Upper lobe of right lung (tissue), 1 donor: ENCODE results near the gene FCHSD2. TPM values are rescaled to one million over a fixed set of nuclear protein-coding genes. Genes with fewer than 3 reads are reported as not detected.

Source experiments
- ATAC-seq: fragments of 200-7000 bp; cut with Tn5 transposase; one replicate; pipeline ENCODE4 v1.9.1; 2020; ENCODE audit warnings: mild to moderate bottlenecking, moderate library complexity
- DNase-seq: peaks from one replicate; pipeline ENCODE4 v3.0.0-alpha.2; 2020
- H3K27ac ChIP-seq: fragments of 200-600 bp; one replicate; pipeline ENCODE4 v1.8.0; 2022
- H3K27me3 ChIP-seq: fragments of 200-600 bp; one replicate; pipeline ENCODE4 v1.8.0; 2022; ENCODE audit warnings: mild to moderate bottlenecking
- H3K36me3 ChIP-seq: fragments of 200-600 bp; one replicate; pipeline ENCODE4 v1.8.0; 2022
- H3K4me1 ChIP-seq: fragments of 200-600 bp; one replicate; pipeline ENCODE4 v1.8.0; 2022
- H3K4me3 ChIP-seq: fragments of 200-600 bp; one replicate; pipeline ENCODE4 v1.8.0; 2022; ENCODE audit warnings: mild to moderate bottlenecking
- H3K9me3 ChIP-seq: fragments of 200-600 bp; one replicate; pipeline ENCODE4 v1.8.0; 2022
- CTCF ChIP-seq: fragments of 200-600 bp; IDR thresholded peaks from one replicate; pipeline ENCODE4 v1.8.0; 2022; ENCODE audit warnings: antibody characterized with exemption
- intact Hi-C: fragments of 100-400 bp; cut with DNase I; formaldehyde crosslinking; loops from one replicate; pipeline ENCODE4 v1.11.0; 2022
- total RNA-seq: library from RNA; stranded (reverse); fragmentation: NEBNext Ultra II Directional; extraction: Animal tissue kit (Norgen Biotek cat#: 25700); gene quantifications from one replicate; pipeline ENCODE4 v1.2.1, GENCODE V29; 2021
- donor health status: DM: no; HTN: yes; CAD: no; lungs with severe emphysema.

Gene FCHSD2
- total RNA-seq, 1 donor from 2014 or later, result 71.2 TPM

GRCh38 chr11:73047773-73048371 lies 94.2 kb downstream of the FCHSD2 start:
- Histone ChIP-seq H3K9me3 (no peaks in the 10 kb centered on the region), H3K27ac (peak overlapping the region; percentile 25), H3K4me3 (no peak overlapping the region), H3K36me3 (no peaks in the 10 kb centered on the region), H3K4me1 (peaks cover 16% of the 10 kb centered on the region), H3K27me3 (no peaks in the 10 kb centered on the region)
- intact Hi-C loops, result no loop called here
- TF ChIP-seq CTCF, result no peak
- ATAC-seq (peak; percentile 41), DNase-seq (no peak)

GRCh38 chr11:73040046-73040445 lies 102.1 kb downstream of the FCHSD2 start:
- Histone ChIP-seq H3K36me3 (no peaks in the 10 kb centered on the region), H3K27me3 (no peaks in the 10 kb centered on the region), H3K4me3 (no peak overlapping the region), H3K4me1 (no peaks in the 10 kb centered on the region), H3K9me3 (no peaks in the 10 kb centered on the region), H3K27ac (no peak overlapping the region)
- ATAC-seq (no peak), DNase-seq (no peak)
- intact Hi-C loops, result no loop called here
- TF ChIP-seq CTCF, result no peak

GRCh38 chr11:73034777-73035176 lies 107.3 kb downstream of the FCHSD2 start:
- H3K9me3 ChIP-seq, result no peaks in the 10 kb centered on the region
- H3K27me3 ChIP-seq, result no peaks in the 10 kb centered on the region
- DNase-seq, result no peak
- H3K4me3 ChIP-seq, result no peak overlapping the region
- H3K27ac ChIP-seq, result no peak overlapping the region
- no peak for ATAC-seq
- no peak for TF ChIP-seq CTCF
- H3K36me3 ChIP-seq, result no peaks in the 10 kb centered on the region
- intact Hi-C loops, result no loop called here
- H3K4me1 ChIP-seq, result peaks cover 5% of the 10 kb centered on the region

- ATAC-seq (no peak), DNase-seq (no peak)
- TF ChIP-seq CTCF, result no peak
- intact Hi-C loops, result no loop called here
- Histone ChIP-seq H3K4me3 (no peak overlapping the region), H3K9me3 (no peaks in the 10 kb centered on the region), H3K27ac (no peak overlapping the region), H3K27me3 (no peaks in the 10 kb centered on the region), H3K4me1 (peaks cover 5% of the 10 kb centered on the region), H3K36me3 (no peaks in the 10 kb centered on the region)
Measured at GRCh38 chr11:73034331-73034730, 107.8 kb downstream of the FCHSD2 start.

- H3K9me3 ChIP-seq, result peaks cover 6% of the 10 kb centered on the region
- no peak overlapping the region for H3K4me3 ChIP-seq
- no peaks in the 10 kb centered on the region for H3K27me3 ChIP-seq
- H3K36me3 ChIP-seq, result no peaks in the 10 kb centered on the region
- no peak for TF ChIP-seq CTCF
- no peak for DNase-seq
- H3K27ac ChIP-seq, result no peak overlapping the region
- peaks cover 5% of the 10 kb centered on the region for H3K4me1 ChIP-seq
- intact Hi-C loops, result no loop called here
- ATAC-seq, result no peak
Measured at GRCh38 chr11:73030130-73030529, 112.0 kb downstream of the FCHSD2 start.

- no peak for TF ChIP-seq CTCF
- peaks cover 11% of the 10 kb centered on the region for H3K9me3 ChIP-seq
- DNase-seq (no peak), ATAC-seq (no peak)
- H3K27ac ChIP-seq, result no peak overlapping the region
- no peak overlapping the region for H3K4me3 ChIP-seq
- intact Hi-C loops, result no loop called here
- H3K27me3 ChIP-seq, result no peaks in the 10 kb centered on the region
- no peaks in the 10 kb centered on the region for H3K36me3 ChIP-seq
- H3K4me1 ChIP-seq, result no peaks in the 10 kb centered on the region
Measured at GRCh38 chr11:73029403-73029802, 112.7 kb downstream of the FCHSD2 start.
